Effector CD8-positive, alpha-beta T cell (primary cell): ENCODE data around the gene CTIF.

ENCODE experiments used
- DNase-seq: peaks from one replicate; lab custom pipeline; 2025; lab: John Stamatoyannopoulos, UW

The CTIF gene

DNA sequence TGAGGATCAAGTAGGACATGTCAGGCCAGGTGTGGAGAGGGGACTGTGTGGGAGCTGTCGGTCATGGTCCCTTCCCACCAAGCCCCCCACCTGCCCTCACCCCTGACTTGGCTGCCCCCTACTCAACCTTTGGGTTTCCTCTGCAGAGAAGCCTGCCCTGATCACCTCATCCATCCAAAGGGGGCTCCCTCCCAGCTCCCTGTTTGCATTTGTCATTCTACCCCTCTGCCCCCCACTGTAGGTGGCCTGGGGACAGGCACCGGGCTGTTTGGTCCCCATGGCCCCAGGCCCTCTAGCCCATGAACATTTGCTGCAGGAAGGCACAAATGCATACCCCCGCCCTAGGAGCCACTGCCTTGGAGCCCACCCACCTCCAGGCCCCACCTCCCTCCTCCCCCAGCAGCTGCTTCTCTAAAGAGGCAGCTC is 296.9 kb downstream of the CTIF start:
- no peak for DNase-seq

GRCh38 chr18:48836231-48836805 is 297.5 kb downstream of the CTIF start:
- DNase-seq = no peak

- DNase-seq = no peak
Observed at GRCh38 chr18:48836806-48837615, 298.2 kb downstream of the CTIF start.

GRCh38 chr18:48837676-48838075 is 298.8 kb downstream of the CTIF start:
- DNase-seq = no peak

DNA sequence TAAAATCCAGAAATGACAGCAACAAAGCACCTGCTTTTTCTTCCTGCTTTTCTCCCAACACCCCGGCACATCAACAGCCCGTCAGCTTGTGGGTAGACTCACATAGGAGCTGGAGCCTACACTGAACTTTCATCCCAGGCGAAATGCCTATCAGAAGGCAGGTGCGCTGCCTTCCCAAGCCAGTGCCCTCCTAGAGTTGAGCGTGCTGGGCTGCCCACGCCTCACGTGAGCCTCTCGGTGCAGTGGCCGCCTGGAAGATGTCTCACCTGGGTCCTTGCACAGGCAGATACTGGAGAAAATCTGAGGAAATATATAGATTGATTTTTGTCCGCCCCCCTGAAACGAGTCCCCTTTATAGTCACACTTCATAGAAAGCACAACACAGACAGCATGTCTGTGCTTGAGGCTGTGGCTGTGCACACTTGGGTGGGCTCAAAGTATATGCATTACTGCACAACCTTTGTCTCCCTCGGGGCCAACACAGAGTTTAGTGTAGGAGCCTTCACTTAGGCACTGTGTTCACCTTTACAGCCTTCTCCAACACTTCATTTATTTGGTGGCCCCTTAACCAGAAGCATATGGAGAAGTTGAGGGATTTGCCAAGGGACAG is 299.4 kb downstream of the CTIF start:
- no peak for DNase-seq

DNA sequence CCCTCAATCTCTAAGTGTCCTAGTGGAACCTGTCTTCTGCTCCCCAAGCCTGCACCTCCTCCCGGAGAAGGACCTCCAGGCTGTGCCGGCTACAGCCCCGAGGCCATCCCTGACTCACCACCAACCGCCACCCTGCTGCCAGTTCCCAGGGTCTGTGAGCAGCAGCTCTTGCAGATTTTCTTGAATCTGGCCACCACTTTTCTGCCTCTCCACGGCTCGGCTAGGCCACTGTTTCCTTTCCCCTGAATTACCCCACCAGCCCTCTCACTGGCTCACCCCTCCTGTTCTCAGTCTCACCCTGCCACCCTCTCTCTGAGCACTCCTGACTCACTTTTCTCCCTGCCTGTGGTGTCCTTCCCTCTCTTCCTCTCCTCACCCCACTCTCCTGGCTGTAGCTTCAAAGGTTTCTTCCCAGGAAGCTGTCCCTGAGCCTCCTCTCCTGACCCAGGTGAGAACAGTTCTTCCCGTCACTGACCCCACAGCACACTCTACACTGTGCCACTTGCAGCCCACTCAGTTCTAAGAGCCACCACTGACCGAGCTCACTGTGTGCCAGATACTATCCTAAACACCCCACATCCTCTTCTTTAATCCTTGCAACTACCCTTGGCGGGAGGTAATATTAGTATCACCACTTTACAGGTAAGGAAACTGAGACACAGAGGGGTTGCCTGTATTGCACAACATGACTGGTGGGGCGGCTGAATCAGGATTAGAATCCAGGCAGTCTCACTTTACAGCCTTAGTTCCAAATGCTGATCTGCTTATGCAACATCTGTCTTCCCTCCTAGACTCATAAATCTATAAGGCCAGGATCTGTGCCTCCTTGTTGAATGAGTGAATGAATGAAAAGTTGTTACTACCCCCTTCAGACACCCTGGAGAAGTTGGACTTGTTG is 300.3 kb downstream of the CTIF start:
- no peak for DNase-seq

DNA sequence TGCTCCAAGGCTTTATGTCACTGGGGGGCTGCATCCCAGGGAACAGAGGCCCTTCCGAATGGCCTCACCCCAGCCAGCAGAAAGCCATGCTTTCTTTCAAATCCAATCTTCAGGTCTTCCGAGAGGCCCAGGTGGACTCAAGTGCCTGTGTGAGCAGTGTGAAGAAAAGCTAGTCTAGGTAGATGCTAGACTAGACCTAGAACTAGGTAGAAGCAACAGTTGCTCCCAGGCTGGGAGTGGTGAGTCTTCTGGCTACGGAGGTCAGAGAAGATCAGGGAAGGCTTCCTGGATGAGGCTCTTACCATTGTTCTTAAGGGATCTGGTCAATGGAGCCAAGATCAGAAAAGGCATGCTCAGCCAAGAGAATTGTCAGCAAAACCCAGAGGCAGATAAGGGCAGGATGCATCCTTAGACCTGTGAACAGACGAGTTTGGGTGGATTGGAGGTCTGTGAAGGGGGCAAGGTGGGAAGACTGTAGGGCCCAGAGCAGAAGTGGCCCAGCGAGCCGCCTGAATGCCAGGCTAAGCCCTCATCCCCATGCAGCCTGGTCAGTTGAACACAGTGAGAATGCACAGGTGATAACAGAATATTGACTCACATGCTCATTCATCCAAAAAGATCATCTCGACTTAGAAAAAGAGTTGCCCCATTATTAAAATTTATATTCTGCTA is 301.1 kb downstream of the CTIF start:
- DNase-seq = no peak

- DNase-seq = no peak
Observed at GRCh38 chr18:48840491-48840877, 301.7 kb downstream of the CTIF start.

- DNase-seq = no peak
Observed at GRCh38 chr18:48841381-48842258, 302.8 kb downstream of the CTIF start.

DNA sequence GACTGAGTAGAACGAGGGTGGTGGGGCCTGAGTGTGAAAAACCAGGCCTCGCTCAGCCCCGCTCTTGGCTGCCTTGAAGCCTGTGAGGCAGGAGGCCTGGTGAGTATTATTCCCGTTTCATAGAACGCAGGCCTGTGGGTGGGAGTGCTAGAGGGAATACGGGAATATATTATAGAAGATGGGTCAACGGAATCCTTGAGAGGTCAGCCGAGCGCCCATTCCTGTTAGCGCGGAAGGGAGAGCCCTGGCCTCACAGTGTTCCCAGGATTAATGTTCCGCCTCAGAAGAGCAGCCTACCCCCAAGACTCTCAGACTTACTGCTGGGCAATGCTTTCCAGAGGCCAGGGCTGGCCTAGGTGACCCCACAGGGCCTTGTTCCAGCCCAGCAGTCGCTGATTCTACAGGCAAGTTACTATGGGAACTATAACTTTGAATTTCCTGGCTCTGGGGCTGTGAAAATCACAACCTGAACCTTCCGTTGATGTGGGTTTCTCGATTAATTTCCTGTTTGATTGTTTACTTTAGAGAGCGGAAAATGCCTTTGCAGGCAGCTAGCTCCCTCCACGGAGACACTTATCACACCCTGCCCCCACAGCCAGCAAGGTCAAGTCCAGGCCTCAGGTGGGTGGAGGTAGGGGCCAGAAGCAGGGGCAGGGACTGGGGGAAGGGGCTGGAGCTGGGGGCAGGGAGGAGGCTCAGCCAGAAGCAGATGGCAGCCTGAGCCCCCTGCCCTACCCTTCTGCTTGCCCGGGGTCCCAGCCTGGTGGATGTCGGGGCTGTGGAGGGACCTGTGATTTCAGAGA is 303.6 kb downstream of the CTIF start:
- DNase-seq = no peak

GRCh38 chr18:48843162-48843561 is 304.3 kb downstream of the CTIF start:
- no peak for DNase-seq

- DNase-seq = no peak
Observed at GRCh38 chr18:48843596-48843995, 304.8 kb downstream of the CTIF start.

- no peak for DNase-seq
Observed at GRCh38 chr18:48844271-48844670, 305.4 kb downstream of the CTIF start.

GRCh38 chr18:48845174-48845573 is 306.3 kb downstream of the CTIF start:
- DNase-seq = no peak

DNA sequence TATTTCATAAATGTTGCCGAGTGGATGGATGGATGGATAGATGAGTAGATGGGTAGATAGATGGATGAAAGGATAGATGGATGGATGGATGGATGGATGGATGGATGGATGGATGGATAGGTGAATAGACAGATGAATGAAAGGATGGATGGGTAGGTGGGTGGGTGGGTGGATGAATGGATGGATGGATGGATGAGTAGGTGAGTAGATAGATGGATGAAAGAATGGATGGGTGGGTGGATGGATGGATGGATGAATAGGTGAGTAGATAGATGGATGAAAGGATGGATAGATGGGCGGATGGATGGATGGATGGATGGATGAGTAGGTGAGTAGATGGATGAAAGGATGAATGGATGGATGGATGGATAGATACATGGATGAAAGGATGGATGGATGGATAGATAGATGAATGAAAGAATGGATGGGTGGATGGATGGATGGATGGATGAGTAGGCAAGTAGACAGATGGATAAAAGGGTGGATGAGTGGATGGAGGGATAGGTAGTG is 307.6 kb downstream of the CTIF start:
- DNase-seq = no peak

DNA sequence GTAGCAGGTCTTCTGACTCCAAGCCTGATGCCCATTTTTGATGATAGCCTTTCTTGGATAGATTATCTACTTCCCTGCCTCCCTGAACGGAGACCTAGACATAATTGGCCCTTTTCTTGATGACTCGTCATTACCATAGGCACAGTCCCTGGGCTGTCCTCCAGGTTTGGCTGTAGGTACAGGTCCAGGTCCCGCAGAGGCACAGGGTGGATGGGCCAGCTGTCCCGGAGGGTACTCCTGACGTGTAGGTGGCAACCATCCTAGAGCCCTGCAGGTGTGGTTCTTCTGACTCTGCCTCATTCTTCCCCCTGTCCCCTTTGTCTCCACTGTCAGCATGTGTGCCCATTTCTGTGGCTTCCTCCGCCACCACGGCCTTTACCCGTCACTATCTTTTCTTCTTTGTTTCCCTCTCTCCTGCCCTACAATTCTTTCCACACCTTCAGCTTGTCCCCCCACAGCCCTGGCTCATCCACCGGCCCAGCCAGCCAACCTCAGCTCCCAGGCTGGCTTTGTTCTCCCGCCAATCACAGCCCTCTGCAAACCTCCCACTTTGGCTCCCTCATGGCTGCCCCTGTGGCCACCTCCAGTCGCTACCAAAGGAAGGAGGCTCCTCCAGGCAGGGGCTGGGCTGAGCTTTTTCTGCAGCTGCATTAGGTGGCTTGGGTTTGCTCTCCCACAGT is 309.1 kb downstream of the CTIF start:
- DNase-seq = no peak

GRCh38 chr18:48848641-48849143 is 309.9 kb downstream of the CTIF start:
- DNase-seq = no peak

DNA sequence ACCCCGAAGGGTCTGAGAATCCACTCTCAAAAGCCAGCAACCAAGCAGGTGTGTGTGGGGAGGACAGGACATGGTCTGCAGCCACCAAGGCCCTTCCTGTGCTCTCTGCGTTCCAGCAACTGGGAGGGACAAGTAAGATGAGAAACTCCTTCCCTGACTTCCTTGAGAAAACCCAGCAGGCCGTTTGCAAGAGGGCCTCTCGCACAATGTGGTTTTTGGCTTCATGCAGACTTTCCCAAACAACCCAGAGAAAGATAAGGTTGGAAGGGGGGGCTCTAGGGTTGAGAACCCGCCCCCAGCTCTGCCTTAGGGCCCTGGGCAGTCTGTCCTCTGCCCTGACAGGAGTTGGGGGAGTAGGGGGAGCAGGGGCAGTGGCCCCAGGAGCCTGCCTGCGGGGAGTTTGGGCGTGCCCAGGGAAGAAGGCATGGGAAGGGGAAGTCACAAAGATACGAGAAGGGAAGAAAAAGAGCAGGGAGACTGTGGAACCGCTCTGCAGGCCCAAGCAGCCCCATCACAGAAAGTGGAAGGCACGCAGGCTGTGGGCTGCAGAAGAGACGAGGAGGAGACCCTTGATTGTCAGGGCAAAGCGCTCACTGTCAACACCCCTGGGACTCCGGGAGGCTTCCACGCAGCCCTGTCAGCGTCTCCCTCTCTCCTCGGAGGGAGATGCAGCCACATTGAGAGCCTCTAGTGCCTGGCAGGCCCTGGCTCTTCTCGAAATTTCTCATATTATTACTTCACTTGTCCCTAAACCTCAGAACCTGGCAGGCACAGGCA is 312.2 kb downstream of the CTIF start:
- no peak for DNase-seq
